Spinal cord (tissue), 10 donors: ENCODE measurements around the gene LHFPL3. TPM values are rescaled to one million over a fixed set of nuclear protein-coding genes. Genes with fewer than 3 reads are reported as not detected.

Experiments
- DNase-seq, 6 donors: peaks; one replicate each; pipeline versions ENCODE4 v3.0.0 to v3.0.0-alpha.2; 2013 to 2015; ENCODE audit warnings: low spot score in 6 of 6, low read depth in 4 of 6
- H3K27ac ChIP-seq: one replicate; pipeline ENCODE4 v1.5.1; 2013; ENCODE audit warnings: low read depth, low read length, control low read depth
- H3K27me3 ChIP-seq: one replicate; pipeline ENCODE4 v1.6.1; 2013; ENCODE audit warnings: low read length; ENCODE audit not compliant: control insufficient read depth, insufficient read depth
- H3K36me3 ChIP-seq: one replicate; pipeline ENCODE4 v1.6.1; 2013; ENCODE audit warnings: low read length; ENCODE audit not compliant: control insufficient read depth, insufficient read depth
- H3K4me1 ChIP-seq: one replicate; pipeline ENCODE4 v1.6.1; 2013; ENCODE audit warnings: low read length; ENCODE audit not compliant: control insufficient read depth, insufficient read depth
- H3K4me3 ChIP-seq: one replicate; pipeline ENCODE4 v1.5.1; 2013; ENCODE audit warnings: low read depth, low read length, control low read depth
- H3K9me3 ChIP-seq: one replicate; pipeline ENCODE4 v1.6.1; 2013; ENCODE audit warnings: low read length; ENCODE audit not compliant: control insufficient read depth, insufficient read depth
- WGBS: methylation state at CpG from one replicate; pipeline ENCODE4 v1.1.5; 2013; ENCODE audit warnings: missing lambda C conversion rate; ENCODE audit not compliant: insufficient coverage; 5-methylcytosine and 5-hydroxymethylcytosine counted together
- polyA plus RNA-seq, 2 donors: library from polyadenylated mRNA; unstranded; fragments of 120-200 nt; gene quantifications; one replicate each; pipeline ENCODE4 v1.2.1, GENCODE V29; 2013; ENCODE audit not compliant: insufficient read length in 2 of 2
- total RNA-seq, 2 donors: library from RNA; depleted of rRNA in 1 of 2; stranded (reverse); fragments of 120-200 nt in 1 of 2; fragments of >200 nt in 1 of 2; gene quantifications; one replicate each; pipeline versions ENCODE4 v1.2.3 to v1.2.4, GENCODE V29; 2013 to 2014
- donor health status: healthy.

LHFPL3 gene
- total and polyA plus RNA-seq, 4 donors: 18.8 to 78.7 (median 62.9) TPM

DNA sequence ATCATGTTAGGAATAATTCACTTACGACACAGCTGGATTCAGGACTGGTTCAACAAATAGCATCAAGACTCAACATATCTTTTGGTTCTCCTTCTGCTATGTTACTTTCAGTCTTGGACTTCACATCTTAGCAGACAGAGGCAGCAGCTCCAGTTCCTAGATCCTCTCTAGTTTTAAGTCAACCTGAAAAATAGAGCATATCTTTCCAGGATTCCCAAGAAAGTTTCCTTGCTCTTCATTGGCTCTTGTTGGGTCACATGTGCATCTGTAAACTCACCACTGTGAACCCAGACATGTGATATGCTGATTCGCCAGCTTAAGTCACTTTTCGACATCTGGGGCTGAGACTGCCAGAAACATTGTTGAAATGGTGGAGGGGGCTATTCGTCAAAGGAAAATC is 475.5 kb downstream of the LHFPL3 start:
- H3K4me3 ChIP-seq: no peak overlapping the region
- no peaks in the 10 kb centered on the region for H3K27me3 ChIP-seq
- H3K36me3 ChIP-seq: no peaks in the 10 kb centered on the region
- no peak overlapping the region for H3K27ac ChIP-seq
- H3K4me1 ChIP-seq: peaks cover 3% of the 10 kb centered on the region
- DNase-seq: no peak
- WGBS: 100% methylated on average over 1 of the region's 4 CpGs
- no peaks in the 10 kb centered on the region for H3K9me3 ChIP-seq

DNA sequence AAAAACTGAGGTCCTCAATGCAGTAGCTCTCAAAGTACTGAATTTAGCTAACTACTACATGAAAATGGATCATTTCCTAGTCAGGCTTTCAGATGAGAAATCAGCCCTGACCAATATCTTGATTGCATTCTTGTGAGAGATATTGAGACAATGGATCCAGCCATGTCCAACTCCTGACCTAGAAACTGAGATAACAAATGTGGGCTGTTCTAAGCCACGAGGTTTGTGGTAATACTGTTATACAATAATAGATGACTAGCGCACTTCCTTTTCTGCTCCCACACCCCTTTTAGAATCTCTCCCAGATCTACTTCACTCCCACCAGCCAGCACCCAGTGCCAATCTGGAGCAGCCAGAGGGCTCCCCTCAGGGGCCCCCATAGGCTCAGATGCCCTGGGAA is 476.3 kb downstream of the LHFPL3 start:
- H3K4me3 ChIP-seq: no peak overlapping the region
- H3K36me3 ChIP-seq: no peaks in the 10 kb centered on the region
- DNase-seq: no peak
- peaks cover 3% of the 10 kb centered on the region for H3K4me1 ChIP-seq
- no CpG with 5 or more reads among the region's 2 CpGs for WGBS
- no peaks in the 10 kb centered on the region for H3K9me3 ChIP-seq
- H3K27me3 ChIP-seq: no peaks in the 10 kb centered on the region
- no peak overlapping the region for H3K27ac ChIP-seq

DNA sequence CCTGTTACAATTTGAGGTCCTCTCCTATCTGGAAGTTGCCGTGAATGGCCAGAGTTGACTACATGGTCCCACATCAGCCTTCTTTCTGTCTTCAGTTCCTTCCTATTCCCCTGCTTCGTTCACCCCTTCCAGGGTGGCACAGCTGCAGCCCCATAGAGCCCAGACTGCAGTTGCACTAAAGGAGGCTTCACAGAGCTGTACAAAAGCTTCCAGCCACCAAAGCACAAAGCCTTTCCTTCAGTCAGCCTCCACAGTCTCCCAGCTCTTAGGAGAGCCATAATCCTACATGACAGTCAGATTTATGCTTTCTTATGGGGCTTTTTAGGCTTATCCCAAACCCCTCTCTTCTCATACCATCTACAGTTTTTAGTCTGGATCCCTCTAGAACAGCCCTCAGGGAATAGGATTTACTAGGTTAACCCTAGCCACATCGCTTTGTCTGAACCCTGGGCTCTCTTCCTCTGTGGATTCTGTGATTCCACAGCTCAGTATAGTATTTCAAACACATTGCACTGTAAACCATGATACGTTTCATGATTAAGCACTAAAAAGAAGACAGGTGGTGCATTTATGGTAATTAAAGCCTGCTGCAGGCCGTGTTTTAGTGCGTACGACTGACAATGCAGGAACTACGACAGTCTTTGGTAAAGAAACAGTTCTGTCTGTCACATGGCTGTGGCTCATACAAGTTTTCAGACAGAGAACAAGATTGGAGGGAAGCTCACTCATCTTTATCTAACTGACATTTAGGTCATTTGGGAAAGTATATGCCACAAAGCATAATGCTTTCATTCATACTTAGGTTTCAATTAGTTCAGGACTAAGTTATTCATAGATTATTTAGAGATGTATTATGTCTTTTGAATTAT is 477.3 kb downstream of the LHFPL3 start:
- H3K36me3 ChIP-seq: no peaks in the 10 kb centered on the region
- H3K4me1 ChIP-seq: peaks cover 3% of the 10 kb centered on the region
- H3K27ac ChIP-seq: no peak overlapping the region
- H3K27me3 ChIP-seq: no peaks in the 10 kb centered on the region
- H3K4me3 ChIP-seq: no peak overlapping the region
- WGBS: 54% methylated on average over 7 of the region's 8 CpGs
- H3K9me3 ChIP-seq: no peaks in the 10 kb centered on the region
- peak in 2 of 6 donors; percentile 49 to 50 for DNase-seq

DNA sequence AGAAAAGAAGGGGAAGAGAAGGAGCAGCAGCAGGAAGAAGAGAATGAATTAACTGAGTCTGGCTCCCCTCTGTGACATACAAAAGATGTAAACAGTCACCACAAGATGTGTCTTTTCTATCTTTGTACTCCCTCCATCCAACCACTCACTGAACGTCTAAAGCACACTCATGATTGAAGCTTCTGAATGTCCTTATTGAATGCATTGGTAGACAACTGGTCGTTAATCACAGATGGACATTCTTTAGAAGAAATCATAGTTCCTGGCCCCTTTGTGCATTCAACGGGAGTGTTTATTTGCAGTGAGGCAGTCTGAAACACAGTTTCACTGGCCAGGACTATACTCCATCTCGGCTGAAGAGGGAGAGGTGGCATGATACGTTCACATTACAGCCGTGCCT is 479.3 kb downstream of the LHFPL3 start:
- Histone ChIP-seq H3K36me3 (no peaks in the 10 kb centered on the region), H3K4me3 (no peak overlapping the region), H3K27ac (no peak overlapping the region), H3K9me3 (no peaks in the 10 kb centered on the region), H3K4me1 (peaks cover 3% of the 10 kb centered on the region), H3K27me3 (no peaks in the 10 kb centered on the region)
- 0% methylated on average over 1 of the region's 6 CpGs for WGBS
- DNase-seq: no peak

DNA sequence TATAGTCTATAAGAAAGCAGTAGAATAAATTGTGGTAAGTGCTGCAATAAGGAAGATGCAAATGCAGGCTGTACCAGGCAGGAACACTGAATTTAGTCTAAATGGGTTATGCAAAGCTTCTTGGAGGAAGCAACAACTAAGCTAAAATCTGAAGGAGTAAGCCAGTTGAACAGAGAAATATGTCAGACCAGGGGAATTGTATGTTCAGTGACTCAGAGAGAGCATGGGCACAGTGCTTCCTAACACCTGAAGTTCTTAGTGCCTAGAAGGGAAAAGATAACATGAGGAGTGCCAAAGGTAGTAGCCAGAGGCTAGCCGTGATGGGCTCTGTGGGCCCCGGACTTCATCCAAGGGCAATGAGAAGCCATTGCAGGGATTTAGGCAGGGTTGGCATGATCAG is 481.5 kb downstream of the LHFPL3 start:
- Histone ChIP-seq H3K27ac (no peak overlapping the region), H3K36me3 (no peaks in the 10 kb centered on the region), H3K4me1 (peaks cover 12% of the 10 kb centered on the region), H3K4me3 (no peak overlapping the region), H3K9me3 (no peaks in the 10 kb centered on the region), H3K27me3 (no peaks in the 10 kb centered on the region)
- WGBS: 94% methylated on average over 2 of the region's 2 CpGs
- no peak for DNase-seq

DNA sequence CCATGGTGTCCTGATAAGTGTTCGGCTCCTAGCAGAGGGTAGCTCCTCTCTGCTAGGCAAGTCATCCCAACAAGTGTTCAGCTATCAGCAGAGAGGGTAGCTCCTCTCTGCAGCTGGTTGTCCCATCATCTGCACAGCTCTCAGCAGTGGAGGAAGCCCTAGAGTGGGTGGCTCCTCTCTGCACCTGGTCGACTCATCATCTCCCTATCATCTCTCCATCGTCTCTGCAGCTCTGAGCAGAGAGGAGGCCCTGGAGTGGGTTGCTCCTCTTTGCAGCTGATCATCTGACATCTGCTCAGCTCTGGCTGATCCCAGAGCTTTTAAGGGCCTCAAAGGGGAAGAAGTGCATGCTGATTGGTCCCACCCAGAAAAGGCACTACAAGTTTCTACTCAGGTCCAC is 485.7 kb downstream of the LHFPL3 start:
- 91% methylated on average over 3 of the region's 3 CpGs for WGBS
- Histone ChIP-seq H3K4me1 (peaks cover 12% of the 10 kb centered on the region), H3K9me3 (no peaks in the 10 kb centered on the region), H3K27ac (no peak overlapping the region), H3K36me3 (no peaks in the 10 kb centered on the region), H3K4me3 (no peak overlapping the region), H3K27me3 (no peaks in the 10 kb centered on the region)
- no peak for DNase-seq

DNA sequence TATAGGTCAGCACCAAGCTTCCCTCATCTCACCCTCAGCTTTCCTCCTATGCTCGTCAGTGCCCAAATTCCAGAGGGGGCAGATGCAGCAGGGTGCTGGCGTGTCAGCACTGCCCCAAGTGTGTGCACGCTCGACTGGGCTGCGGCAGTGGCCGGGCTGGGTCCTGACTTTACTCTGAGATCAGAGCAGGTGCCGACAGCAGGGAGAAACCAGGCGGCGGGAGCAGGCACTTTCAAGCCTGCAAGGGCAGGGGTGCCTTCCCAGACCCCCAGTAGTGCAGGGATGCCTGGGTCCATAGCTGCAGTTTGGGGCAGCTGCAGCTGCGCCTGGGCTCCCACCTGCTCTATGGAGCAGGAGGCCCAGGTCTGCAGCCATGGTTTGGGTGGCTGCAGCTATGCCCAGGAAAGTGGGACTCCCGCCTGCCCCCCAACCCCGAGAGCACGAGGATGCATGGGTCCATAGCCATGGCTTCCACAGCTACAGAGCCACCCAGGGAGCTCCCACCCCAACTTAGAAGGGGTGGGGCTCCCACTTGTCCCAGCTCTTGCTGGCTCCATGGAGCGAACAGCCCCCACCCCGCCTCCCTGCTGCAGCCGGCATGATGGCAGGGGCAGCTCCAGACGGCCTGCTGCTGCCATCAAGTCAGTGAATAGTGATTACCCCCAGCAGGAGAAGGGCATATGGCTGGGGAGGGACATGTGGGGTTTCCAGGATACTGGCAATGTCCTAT is 486.4 kb downstream of the LHFPL3 start:
- Histone ChIP-seq H3K36me3 (no peaks in the 10 kb centered on the region), H3K27ac (no peak overlapping the region), H3K4me3 (no peak overlapping the region), H3K4me1 (peaks cover 12% of the 10 kb centered on the region), H3K9me3 (no peaks in the 10 kb centered on the region), H3K27me3 (no peaks in the 10 kb centered on the region)
- 89% methylated on average over 13 of the region's 17 CpGs for WGBS
- DNase-seq: peak in 1 of 6 donors; percentile 35

DNA sequence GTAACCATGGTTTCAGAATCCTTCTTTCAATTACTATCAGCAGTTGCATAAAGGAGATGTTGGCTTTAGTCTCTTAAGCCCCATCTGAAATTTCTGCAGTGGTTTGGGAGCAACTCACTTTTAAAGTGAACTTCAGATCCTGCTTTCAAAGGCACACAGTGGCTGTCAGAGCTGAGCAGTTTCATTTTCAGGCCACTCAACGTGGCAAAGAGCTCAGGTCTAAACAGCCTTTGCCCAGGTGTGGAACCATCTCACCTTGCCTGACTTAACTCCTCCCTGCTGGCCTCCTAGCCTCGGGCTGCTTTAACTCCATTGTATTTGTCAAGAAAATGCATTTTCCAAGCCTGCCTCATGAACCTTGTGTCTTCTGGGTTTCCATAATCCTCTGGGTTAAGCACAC is 488.1 kb downstream of the LHFPL3 start:
- DNase-seq: no peak
- Histone ChIP-seq H3K9me3 (no peaks in the 10 kb centered on the region), H3K27me3 (no peaks in the 10 kb centered on the region), H3K4me3 (no peak overlapping the region), H3K36me3 (no peaks in the 10 kb centered on the region), H3K4me1 (peaks cover 17% of the 10 kb centered on the region), H3K27ac (no peak overlapping the region)
- 79% methylated on average over 2 of the region's 2 CpGs for WGBS

DNA sequence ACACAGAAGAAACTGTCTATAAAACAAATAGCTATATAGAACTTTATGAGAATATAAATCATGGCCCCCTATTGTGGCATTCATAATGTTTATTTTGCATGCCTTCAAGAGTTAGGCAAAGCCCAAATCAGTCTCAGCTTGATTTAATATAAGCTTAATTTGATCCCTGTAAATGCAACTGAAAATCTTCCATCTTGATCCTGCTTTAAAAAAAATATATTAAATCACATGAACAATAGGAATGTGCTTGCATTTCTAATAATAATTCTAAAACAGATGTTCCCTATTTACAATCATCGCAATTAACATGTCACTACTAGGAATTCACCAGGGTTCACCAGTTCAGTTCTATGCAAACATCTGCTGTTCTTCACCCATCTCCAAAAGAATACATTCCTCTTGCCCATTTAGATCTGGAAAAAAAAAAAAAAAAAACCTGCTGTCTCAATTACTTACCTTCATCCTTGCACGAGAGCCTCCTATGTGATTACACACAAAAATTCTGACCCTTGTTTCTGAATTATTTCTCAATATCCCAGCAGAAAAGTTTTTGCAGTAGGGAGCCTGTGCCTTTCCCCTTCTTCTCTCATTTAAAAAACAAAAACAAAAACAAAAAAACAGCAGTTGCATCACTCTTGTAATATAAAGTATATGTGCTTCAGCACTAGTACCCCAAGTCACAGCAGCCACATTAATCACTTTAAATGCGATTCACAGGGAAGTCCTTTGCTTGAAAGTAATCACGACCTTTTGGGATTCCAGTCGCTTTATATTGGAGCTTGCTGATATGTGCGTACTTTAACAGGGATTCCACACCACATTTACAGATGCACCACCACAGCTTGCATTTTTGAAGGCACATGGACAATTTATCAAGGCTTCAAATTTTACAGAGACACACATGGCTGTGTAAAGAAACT is 490.8 kb downstream of the LHFPL3 start:
- Histone ChIP-seq H3K27me3 (no peaks in the 10 kb centered on the region), H3K36me3 (no peaks in the 10 kb centered on the region), H3K27ac (no peak overlapping the region), H3K4me3 (no peak overlapping the region), H3K4me1 (peaks cover 16% of the 10 kb centered on the region), H3K9me3 (no peaks in the 10 kb centered on the region)
- peak in 1 of 6 donors; percentile 63 for DNase-seq
- WGBS: 90% methylated on average over 1 of the region's 6 CpGs
